Measurements from ENCODE around the gene TRPM7.

DNA sequence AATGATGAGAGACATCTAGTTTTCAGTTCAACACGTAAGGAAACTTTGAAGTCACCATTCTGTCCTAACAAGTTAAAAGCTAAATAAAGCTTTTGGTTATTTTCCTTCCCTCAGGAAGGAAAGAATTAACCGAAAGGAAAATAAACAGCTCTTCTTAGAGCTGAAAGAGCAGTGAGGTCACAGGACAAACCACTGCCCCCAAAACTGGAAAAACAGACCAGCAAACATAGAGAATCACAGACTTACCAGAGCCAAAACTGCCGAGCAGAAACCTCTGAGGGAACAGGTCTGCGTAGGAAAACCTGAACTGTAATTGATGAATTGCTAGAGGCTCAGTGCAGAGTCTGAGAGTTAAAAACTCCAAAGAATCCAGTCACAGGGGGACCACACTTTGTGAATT lies 154.8 kb downstream of the TRPM7 start:
- TF ChIP-seq, protein P1, sequence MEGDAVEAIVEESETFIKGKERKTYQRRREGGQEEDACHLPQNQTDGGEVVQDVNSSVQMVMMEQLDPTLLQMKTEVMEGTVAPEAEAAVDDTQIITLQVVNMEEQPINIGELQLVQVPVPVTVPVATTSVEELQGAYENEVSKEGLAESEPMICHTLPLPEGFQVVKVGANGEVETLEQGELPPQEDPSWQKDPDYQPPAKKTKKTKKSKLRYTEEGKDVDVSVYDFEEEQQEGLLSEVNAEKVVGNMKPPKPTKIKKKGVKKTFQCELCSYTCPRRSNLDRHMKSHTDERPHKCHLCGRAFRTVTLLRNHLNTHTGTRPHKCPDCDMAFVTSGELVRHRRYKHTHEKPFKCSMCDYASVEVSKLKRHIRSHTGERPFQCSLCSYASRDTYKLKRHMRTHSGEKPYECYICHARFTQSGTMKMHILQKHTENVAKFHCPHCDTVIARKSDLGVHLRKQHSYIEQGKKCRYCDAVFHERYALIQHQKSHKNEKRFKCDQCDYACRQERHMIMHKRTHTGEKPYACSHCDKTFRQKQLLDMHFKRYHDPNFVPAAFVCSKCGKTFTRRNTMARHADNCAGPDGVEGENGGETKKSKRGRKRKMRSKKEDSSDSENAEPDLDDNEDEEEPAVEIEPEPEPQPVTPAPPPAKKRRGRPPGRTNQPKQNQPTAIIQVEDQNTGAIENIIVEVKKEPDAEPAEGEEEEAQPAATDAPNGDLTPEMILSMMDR (optimal IDR thresholded peaks at IDR 0.05 in 1 of 3, IDR thresholded peaks at IDR 0.05 in 1 of 3, conservative IDR thresholded peaks at IDR 0.05 in 1 of 3; ENCODE audit: extremely low read depth in 1 of 3, insufficient read depth in 2 of 3, low read length in 3 of 3) = no peak
- no peak for TF ChIP-seq EZH2 (IDR thresholded peaks at IDR 0.05; ENCODE audit: low read length)

Data from keratinocyte (primary cell).